ENCODE measurements around the gene TRAPPC3L.

The TRAPPC3L gene

DNA sequence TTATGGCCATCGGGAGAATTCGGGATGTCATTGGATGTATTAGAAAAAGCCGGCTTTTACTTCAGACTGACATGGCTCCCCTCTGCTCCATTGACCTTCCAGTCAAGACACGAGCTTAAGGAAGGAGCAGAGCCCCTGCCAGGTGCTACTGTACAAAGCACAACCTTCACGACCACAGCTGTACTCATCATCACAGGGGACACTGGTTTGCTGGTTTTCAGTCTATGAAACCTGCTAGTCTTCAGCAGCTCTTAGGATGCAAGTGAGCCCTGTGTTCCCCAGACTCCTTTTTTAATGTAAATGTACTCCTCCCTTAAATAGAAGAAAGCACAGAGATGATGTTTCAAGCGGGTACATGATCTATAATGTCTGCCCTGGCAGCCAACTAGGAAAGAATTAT, 1.9 kb upstream of the TRAPPC3L start:
- no peak overlapping the region for H3K4me3 ChIP-seq (ENCODE audit: low read depth, low read length)
- TF ChIP-seq, protein P1, sequence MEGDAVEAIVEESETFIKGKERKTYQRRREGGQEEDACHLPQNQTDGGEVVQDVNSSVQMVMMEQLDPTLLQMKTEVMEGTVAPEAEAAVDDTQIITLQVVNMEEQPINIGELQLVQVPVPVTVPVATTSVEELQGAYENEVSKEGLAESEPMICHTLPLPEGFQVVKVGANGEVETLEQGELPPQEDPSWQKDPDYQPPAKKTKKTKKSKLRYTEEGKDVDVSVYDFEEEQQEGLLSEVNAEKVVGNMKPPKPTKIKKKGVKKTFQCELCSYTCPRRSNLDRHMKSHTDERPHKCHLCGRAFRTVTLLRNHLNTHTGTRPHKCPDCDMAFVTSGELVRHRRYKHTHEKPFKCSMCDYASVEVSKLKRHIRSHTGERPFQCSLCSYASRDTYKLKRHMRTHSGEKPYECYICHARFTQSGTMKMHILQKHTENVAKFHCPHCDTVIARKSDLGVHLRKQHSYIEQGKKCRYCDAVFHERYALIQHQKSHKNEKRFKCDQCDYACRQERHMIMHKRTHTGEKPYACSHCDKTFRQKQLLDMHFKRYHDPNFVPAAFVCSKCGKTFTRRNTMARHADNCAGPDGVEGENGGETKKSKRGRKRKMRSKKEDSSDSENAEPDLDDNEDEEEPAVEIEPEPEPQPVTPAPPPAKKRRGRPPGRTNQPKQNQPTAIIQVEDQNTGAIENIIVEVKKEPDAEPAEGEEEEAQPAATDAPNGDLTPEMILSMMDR (IDR thresholded peaks at IDR 0.05; ENCODE audit: borderline replicate concordance, insufficient read depth, low read depth, low read length) = no peak

DNA sequence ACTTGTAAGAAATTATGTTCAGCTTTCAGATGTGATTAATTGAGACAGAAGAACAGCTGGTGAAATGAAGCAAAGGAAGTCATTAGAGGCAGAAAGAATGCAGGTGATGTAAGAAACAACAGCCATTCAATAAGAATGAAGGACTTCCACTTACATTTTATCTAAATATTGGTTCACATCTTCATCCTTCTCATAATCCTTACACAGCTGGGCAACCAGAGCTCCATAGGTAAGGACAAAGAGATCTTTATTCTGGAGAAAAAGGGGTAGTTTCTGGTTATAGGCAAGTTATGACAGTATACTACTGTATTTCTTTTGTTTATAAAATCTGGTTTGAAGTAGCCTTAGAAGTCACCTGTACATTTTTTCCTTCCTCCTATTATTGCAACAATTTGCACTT, 2.3 kb downstream of the TRAPPC3L start:
- TF ChIP-seq, protein P1 (IDR thresholded peaks at IDR 0.05; ENCODE audit: borderline replicate concordance, insufficient read depth, low read depth, low read length) = no peak
- no peak overlapping the region for H3K4me3 ChIP-seq (ENCODE audit: low read depth, low read length)

DNA sequence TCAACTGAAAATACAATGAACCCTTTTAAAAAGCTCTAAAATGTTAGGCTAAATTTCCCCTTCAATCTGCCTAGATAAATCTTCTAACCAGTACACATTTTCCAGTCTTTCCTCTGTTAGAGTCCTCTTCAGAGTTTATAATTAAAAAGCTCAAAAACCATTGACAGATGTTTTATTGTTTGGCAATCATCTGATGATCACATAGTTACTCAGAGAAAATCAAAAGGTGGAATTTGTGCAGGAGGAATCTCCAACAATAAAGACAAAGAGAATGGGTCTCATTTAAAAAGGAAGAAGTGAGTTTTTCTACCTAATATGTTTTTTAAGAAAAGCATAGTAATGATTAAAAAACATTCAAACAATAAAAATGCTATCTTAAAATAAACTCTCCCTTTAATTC, 3.1 kb downstream of the TRAPPC3L start:
- H3K4me3 ChIP-seq (ENCODE audit: low read depth, low read length) = no peak overlapping the region
- TF ChIP-seq, protein P1 (IDR thresholded peaks at IDR 0.05; ENCODE audit: borderline replicate concordance, insufficient read depth, low read depth, low read length) = no peak

DNA sequence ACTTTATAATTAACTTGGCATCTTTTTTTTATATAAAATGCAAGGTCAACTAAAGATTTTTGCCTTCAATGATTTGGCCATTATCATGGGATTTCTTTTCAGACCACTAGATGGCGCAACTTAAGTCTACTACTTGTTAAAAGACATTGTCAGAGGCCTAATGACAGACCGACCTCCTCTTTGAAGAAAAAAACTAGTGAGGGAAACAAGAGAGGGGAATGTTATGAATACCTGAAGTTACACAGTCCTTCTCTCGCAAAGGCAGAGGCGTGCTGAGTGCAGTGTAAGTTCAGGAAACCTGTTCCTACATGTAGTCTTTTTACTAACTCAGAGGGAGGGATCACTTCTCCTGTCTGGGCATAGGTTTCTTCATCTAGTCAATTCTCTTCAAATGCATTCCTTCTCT, 9.3 kb downstream of the TRAPPC3L start:
- no peak overlapping the region for H3K4me3 ChIP-seq (ENCODE audit: low read depth, low read length)
- TF ChIP-seq, protein P1 (IDR thresholded peaks at IDR 0.05; ENCODE audit: borderline replicate concordance, insufficient read depth, low read depth, low read length) = peak; percentile 46; the same call in 1 of the 2 replicates

DNA sequence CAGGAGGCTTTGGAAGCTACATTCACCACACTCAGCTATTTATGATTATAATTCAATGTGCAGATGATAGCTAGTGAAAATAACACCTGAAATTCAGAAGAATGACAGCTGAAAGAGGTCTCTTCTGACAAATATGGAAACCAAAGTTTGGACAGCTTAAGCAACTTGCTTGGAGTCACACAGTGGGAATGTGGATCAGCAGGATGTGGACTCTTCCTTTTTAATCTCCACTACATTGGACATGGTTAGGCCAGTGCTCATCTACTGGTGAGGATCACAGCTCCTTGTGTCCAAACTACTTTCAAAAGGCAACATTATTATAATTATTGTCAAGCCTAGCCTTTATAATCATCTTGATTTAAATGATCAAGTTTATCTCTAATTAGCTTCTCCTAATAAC, 10.4 kb downstream of the TRAPPC3L start:
- H3K4me3 ChIP-seq (ENCODE audit: low read depth, low read length) = no peak overlapping the region
- TF ChIP-seq, protein P1 (IDR thresholded peaks at IDR 0.05; ENCODE audit: borderline replicate concordance, insufficient read depth, low read depth, low read length) = no peak

DNA sequence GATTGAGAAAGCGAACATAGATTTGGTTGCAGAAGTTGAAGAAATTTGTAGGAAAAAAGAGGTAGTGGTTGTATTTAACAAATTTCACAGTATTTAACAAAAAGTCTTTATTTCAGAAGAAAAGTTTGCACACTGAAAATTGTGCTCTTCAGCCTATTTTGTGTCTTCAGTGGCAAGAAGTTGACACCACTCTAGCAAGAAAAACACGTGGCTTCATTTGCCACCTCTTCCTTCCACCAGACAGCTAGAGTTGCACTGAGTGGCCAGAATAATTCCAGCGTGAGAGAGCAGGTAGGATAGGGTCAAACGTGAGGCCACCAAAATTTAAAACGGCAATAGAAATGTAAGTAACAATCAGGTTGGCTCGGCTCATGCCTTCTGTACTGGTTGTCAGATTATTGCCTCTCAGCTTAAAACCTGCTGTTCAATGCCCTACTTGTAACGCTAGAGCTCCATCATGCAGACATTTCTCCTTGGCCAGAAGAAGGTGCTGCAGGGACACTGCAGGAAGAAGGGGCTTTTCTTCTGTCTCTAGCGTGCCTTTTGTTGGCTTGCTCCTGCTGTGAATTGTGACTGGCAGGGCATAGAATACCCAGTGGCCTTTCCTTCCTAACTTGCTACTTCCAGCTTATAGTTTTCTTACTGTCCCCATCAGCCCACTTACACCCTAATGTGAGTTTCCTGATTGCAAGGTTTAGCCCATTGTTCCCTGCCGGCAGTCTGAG, 12.1 kb downstream of the TRAPPC3L start:
- TF ChIP-seq, protein P1 (IDR thresholded peaks at IDR 0.05; ENCODE audit: borderline replicate concordance, insufficient read depth, low read depth, low read length) = no peak
- H3K4me3 ChIP-seq (ENCODE audit: low read depth, low read length) = no peak overlapping the region

Measured in GM12875 (cell line).